HepG2 (cell line): Measurements from ENCODE around the gene DPEP3. TPM values are rescaled to one million over a fixed set of nuclear protein-coding genes. Genes with fewer than 3 reads are reported as not detected.
A peak's percentile ranks its signal among the peaks of the same experiment; 100 is the strongest.

Experiments
- CHCHD3 ChIP-seq: sonication (generic); formaldehyde crosslinking; IDR thresholded peaks from 2 replicates; pipeline ENCODE4 v1.8.0; 2022; ENCODE audit warnings: mild to moderate bottlenecking, missing genetic modification reagents, moderate library complexity
- GATAD1 ChIP-seq: IDR thresholded peaks from 2 replicates; pipeline ENCODE4 v1.6.1; 2016; ENCODE audit warnings: missing genetic modification reagents, missing compliant biosample characterization
- HNRNPH1 ChIP-seq: fragments of 200-400 bp; formaldehyde crosslinking; optimal IDR thresholded peaks from 2 replicates; pipeline ENCODE3; 2017; ENCODE audit warnings: mild to moderate bottlenecking, low read depth, low read length
- MEF2D ChIP-seq: sonication (generic); formaldehyde crosslinking; IDR thresholded peaks from 2 replicates; pipeline ENCODE4 v1.5.1; 2020; ENCODE audit warnings: mild to moderate bottlenecking, missing genetic modification reagents
- NPAS2 ChIP-seq: sonication (generic); formaldehyde crosslinking; IDR thresholded peaks from 2 replicates; pipeline ENCODE4 v1.8.0; 2022; ENCODE audit warnings: mild to moderate bottlenecking, missing genetic modification reagents, borderline replicate concordance
- PTBP1 ChIP-seq: fragments of 200-400 bp; formaldehyde crosslinking; IDR thresholded peaks from 2 replicates; pipeline ENCODE4 v1.6.1; 2018; ENCODE audit warnings: low read length, low read depth; ENCODE audit not compliant: poor library complexity, severe bottlenecking
- ZFP90 ChIP-seq: sonication (generic); formaldehyde crosslinking; IDR thresholded peaks from 2 replicates; pipeline ENCODE4 v1.8.0; 2022; ENCODE audit warnings: missing genetic modification reagents, mild to moderate bottlenecking, inconsistent platforms, borderline replicate concordance
- ZNF543 ChIP-seq: sonication (generic); formaldehyde crosslinking; IDR thresholded peaks from 2 replicates; pipeline ENCODE4 v1.4.0; 2020; ENCODE audit warnings: mild to moderate bottlenecking, missing genetic modification reagents
- ZNF614 ChIP-seq: IDR thresholded peaks from 2 replicates; pipeline ENCODE4 v1.6.1; 2018; ENCODE audit warnings: missing biosample characterization, missing genetic modification reagents, inconsistent platforms, borderline replicate concordance
- ZNF777 ChIP-seq: sonication (generic); formaldehyde crosslinking; IDR thresholded peaks from 2 replicates; pipeline ENCODE4 v1.4.0; 2020; ENCODE audit warnings: missing genetic modification reagents
- polyA plus RNA-seq, 8 experiments: library from polyadenylated mRNA; depleted of rRNA in 3 of 8; stranded (reverse) in 7 of 8; unstranded in 1 of 8; fragments of >200 nt; fragmentation: Illumina TruSeq in 4 of 8; extraction: Trizol in 4 of 8; gene quantifications; 2 replicates each; pipeline versions ENCODE4 v1.2.1 to v1.2.3, GENCODE V29; 2011 to 2016; ENCODE audit warnings: low read depth in 4 of 8, missing spikeins in 1 of 8, mixed read lengths in 1 of 8; ENCODE audit not compliant: insufficient read depth in 1 of 8
- total RNA-seq, 5 experiments: library from RNA; depleted of rRNA; stranded (reverse); fragments of >200 nt; fragmentation: Illumina TruSeq; extraction: Trizol; gene quantifications; 2 replicates each; pipeline ENCODE4 v1.2.3, GENCODE V29; 2016; ENCODE audit warnings: low read depth in 1 of 5
- TF ChIP-seq, protein P1 (sequence below): IDR thresholded peaks from 2 replicates; pipeline ENCODE4 v1.6.1; 2012; ENCODE audit warnings: low read length, improper control_type of control experiment
- TF ChIP-seq, protein P2 (sequence below): sonication (generic); formaldehyde crosslinking; IDR thresholded peaks from 2 replicates; pipeline ENCODE4 v1.4.0; 2020; ENCODE audit warnings: missing genetic modification reagents, borderline replicate concordance
- TF ChIP-seq, protein P3 (sequence below): sonication (generic); formaldehyde crosslinking; IDR thresholded peaks from 2 replicates; pipeline ENCODE4 v1.5.1; 2020; ENCODE audit warnings: mild to moderate bottlenecking, missing genetic modification reagents

Gene DPEP3
- total and polyA plus RNA-seq, 2 of the 13 experiments (the other 11 are each of a cell fraction or from before 2014, with no cell fraction given): not detected

DNA sequence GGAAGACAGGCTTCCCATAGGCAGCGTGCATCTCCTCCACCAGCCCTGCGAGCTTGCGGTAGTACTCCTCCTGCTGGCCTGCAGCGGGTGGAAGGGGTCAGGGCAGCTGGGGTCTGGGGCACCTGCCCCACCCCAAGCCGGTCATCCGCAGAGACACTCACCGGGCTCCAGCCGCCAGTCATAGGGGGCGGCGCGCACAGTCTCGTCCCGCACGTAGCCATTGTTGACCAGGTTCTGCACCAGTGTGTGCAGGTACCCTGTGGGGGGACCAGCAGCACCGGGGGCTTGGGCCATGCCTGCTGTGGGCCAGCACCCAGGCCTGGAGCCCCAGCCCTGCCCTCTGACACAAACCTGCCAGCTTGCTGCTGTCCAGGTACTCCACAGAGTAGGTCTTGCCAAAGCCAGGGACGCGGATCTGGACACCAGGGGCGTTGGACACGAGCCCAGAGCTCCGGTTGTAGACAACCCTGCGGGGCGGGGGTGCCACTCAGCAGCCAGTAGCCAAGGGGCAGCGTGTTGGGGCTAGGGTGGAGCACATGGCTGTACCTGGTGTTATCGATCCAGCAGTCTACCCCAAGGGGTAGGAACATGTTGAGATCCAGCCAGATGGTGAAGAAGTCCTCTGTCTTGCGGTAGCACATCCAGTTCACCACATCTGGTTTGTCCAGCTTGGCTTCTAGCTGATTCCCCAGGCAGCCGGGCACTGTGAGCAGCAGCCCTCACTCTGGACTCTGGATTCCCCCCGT is 37.6 kb downstream of the DPEP3 start (continued):
- TF ChIP-seq, protein P1, sequence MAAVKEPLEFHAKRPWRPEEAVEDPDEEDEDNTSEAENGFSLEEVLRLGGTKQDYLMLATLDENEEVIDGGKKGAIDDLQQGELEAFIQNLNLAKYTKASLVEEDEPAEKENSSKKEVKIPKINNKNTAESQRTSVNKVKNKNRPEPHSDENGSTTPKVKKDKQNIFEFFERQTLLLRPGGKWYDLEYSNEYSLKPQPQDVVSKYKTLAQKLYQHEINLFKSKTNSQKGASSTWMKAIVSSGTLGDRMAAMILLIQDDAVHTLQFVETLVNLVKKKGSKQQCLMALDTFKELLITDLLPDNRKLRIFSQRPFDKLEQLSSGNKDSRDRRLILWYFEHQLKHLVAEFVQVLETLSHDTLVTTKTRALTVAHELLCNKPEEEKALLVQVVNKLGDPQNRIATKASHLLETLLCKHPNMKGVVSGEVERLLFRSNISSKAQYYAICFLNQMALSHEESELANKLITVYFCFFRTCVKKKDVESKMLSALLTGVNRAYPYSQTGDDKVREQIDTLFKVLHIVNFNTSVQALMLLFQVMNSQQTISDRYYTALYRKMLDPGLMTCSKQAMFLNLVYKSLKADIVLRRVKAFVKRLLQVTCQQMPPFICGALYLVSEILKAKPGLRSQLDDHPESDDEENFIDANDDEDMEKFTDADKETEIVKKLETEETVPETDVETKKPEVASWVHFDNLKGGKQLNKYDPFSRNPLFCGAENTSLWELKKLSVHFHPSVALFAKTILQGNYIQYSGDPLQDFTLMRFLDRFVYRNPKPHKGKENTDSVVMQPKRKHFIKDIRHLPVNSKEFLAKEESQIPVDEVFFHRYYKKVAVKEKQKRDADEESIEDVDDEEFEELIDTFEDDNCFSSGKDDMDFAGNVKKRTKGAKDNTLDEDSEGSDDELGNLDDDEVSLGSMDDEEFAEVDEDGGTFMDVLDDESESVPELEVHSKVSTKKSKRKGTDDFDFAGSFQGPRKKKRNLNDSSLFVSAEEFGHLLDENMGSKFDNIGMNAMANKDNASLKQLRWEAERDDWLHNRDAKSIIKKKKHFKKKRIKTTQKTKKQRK: no peak
- TF ChIP-seq, protein P2, sequence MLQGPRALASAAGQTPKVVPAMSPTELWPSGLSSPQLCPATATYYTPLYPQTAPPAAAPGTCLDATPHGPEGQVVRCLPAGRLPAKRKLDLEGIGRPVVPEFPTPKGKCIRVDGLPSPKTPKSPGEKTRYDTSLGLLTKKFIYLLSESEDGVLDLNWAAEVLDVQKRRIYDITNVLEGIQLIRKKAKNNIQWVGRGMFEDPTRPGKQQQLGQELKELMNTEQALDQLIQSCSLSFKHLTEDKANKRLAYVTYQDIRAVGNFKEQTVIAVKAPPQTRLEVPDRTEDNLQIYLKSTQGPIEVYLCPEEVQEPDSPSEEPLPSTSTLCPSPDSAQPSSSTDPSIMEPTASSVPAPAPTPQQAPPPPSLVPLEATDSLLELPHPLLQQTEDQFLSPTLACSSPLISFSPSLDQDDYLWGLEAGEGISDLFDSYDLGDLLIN (CRISPR knock-in tag): 0 out of 2 replicates have a peak, but pooled peaks have one; percentile 16
- TF ChIP-seq ZNF614 (peak; percentile 15; the same call in 1 of the 2 replicates), HNRNPH1 (peak; percentile 48), ZNF777 (CRISPR knock-in tag) (0 out of 2 replicates have a peak, but pooled peaks have one; percentile 28), ZNF543 (CRISPR knock-in tag) (peak; percentile 77; the same call in 1 of the 2 replicates), PTBP1 (no peak), ZFP90 (CRISPR knock-in tag) (0 out of 2 replicates have a peak, but pooled peaks have one; percentile 9), CHCHD3 (CRISPR knock-in tag) (peak; percentile 86; the same call in 1 of the 2 replicates), MEF2D (0 out of 2 replicates have a peak, but pooled peaks have one; percentile 10), GATAD1 (CRISPR knock-in tag) (0 out of 2 replicates have a peak, but pooled peaks have one; percentile 5), NPAS2 (no peak)
- TF ChIP-seq, protein P3, sequence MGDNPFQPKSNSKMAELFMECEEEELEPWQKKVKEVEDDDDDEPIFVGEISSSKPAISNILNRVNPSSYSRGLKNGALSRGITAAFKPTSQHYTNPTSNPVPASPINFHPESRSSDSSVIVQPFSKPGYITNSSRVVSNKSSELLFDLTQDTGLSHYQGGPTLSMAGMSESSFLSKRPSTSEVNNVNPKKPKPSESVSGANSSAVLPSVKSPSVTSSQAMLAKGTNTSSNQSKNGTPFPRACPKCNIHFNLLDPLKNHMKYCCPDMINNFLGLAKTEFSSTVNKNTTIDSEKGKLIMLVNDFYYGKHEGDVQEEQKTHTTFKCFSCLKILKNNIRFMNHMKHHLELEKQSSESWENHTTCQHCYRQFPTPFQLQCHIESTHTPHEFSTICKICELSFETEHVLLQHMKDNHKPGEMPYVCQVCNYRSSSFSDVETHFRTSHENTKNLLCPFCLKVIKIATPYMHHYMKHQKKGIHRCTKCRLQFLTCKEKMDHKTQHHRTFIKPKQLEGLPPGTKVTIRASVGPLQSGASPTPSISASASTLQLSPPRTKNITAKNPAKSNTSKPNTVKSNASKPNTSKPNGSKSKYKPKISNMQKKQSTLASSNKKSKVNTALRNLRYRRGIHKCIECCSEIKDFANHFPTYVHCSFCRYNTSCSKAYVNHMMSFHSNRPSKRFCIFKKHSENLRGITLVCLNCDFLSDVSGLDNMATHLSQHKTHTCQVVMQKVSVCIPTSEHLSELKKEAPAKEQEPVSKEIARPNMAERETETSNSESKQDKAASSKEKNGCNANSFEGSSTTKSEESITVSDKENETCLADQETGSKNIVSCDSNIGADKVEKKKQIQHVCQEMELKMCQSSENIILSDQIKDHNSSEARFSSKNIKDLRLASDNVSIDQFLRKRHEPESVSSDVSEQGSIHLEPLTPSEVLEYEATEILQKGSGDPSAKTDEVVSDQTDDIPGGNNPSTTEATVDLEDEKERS (CRISPR knock-in tag): peak; percentile 72; the same call in 1 of the 2 replicates
